T-helper 22 cell (primary cell): Measurements from ENCODE around the gene NRAP.

ENCODE experiments used
- DNase-seq: peaks from one replicate; pipeline ENCODE4 v3.0.0-alpha.2; 2020; ENCODE audit warnings: low read depth

The NRAP gene

DNA sequence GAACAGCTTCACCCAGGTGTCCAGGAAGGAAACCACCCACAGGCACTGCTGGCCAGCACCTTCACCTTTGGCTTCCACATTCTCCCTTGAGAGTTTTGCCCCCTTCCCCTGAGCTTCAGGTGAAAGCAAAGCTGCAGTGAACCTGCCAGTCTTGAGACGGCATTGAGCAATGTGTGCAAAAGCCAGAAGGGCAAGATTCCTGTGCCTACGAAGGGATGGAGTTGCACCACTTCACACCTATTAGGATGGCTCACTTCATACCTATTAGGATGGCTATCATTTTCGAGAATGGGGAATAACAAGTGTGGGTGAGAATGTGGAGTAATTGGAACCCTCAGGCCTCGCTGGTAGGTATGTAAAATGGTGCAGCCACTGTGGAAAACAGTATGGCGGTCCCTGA lies 103.8 kb downstream of the NRAP start:
- no peak for DNase-seq

DNA sequence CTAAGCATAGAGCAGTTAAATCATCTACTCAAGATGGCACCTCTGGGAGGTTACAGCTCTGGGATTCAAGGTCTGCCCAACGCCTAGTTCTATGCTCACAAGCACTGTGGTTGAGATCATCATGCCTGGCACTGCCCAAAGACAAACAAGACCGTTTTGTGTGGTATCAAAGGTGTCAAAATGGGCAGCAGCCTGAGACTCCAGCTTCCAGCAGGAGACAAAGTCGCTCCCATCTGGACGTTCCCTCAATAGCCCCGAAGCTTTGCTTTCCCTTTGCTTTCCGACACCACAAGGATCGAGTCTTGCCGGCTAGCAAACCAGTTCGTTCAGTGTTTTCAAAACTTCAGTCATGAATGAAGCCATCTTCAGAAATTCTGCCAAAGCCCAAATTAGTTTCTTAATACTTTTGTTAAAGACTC lies 105.9 kb downstream of the NRAP start:
- DNase-seq: no peak

DNA sequence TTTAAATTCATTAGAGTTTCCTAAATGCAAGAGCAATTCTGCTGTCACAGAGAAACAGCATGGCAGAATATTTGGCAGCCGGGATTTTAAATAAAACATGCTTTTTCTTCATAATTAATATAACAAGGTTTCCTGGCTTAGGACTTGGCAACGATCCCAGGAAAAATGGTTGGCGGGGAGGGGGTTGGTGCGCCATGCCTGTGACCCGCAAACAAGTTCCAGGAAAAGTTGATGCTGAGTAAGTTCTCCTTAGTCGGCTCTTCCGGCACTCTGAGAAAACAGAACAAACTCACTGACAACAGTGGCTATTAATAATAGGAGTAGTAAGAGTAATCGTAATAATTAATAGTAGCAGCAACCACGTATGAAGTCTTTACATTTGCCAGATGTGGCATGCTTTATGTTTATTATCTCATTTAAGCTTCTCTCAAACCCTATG lies 106.4 kb downstream of the NRAP start:
- no peak for DNase-seq

DNA sequence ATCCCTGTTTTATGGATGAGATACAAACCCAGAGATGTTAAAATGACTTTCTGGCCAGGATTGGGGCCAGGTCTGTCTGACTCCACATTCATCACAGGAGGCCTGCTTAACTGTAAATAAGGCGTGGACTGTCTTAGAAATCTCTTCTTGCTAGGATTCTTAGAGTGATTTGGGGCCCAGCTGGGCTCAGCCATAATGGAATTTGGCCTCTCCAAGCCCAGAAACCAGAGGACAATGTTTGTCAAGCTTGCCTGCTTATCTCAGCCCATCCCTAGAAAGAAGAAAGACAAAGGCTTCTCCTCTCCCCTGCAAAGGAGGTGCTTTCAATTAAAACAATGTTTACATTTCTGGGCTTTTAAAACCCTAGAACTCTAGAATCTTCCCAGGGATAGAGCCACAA lies 108.1 kb downstream of the NRAP start:
- no peak for DNase-seq

DNA sequence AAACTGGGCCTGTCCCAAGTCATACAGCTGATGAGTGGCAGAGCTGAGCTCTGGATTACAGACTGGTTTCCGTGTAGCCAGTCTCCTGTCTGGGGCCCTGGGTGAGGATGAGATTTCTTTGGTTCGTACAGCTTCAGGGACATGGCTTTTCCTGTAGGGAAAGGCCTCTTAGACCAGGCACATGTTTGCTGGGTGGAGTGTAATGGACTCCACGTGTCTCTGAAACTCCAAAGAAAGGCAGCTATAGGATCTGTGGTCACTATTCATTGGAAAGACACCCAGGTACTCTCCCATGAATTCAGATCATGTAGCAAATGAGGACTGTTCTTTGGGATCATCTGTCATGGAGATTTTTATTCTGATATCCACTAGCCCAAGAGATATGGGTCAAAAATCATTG lies 108.6 kb downstream of the NRAP start:
- no peak for DNase-seq

DNA sequence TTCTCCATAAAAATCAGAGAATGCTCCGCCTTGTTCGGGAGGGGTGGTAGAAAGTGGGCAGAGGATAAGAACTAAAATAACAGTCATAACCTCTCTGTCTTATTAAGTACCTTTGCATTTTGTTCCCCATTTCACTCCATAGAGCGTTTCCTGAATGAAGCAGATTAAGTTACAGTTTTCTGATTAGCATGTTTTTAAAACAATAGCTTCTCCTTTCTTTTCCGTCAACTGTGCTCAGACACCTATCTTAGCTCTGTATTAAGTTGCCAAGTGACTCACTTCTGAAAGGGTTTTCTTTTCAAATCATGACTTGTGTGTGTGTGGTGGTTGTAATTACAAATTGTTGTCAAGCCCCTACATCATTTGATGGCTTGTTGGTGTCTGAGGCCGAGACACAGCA lies 109.6 kb downstream of the NRAP start:
- no peak for DNase-seq

DNA sequence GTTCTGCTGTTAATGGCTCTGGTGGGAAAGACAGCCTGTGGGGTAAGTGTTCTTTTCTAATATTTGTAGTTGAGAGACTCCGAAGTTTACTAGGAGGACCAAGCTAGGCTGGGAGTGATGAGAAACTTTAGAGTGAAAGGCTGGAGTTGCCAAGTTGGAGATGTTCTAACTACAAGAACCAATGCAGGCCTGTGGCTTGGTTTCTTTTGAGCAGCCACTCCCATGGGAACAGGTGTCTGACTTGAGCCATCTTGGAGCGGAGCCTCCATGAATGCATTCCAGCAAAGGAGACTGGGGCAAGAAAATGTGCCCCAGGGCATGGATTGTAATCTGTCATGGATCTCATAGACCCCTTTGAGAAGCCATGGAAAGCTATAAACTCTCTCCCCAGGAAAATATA lies 110.7 kb downstream of the NRAP start:
- no peak for DNase-seq

DNA sequence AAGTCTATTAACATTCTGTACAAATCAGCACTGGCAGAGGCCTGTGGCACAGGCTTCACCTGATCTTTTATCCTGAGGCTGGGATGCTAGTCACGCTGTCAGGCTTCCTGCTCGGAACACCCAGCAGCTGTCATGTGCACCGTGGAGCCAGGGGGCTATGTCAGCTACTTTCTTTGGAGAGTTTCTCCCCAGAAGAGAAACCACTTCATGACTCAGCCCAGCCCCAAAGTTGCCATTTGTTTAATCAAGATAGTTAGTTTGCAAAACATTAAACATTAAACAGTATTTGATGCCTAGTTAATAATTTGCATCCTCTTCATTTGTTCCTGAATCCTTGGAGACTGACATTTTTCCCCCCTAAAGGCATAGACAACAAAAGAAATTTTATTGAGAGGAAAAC lies 111.1 kb downstream of the NRAP start, which contains the start of gene HABP2:
HABP2 (plus strand) TSS at position 353 of the 400 bp plus-strand sequence. CDS start 69 bp downstream, outside the sequence.
- no peak for DNase-seq

DNA sequence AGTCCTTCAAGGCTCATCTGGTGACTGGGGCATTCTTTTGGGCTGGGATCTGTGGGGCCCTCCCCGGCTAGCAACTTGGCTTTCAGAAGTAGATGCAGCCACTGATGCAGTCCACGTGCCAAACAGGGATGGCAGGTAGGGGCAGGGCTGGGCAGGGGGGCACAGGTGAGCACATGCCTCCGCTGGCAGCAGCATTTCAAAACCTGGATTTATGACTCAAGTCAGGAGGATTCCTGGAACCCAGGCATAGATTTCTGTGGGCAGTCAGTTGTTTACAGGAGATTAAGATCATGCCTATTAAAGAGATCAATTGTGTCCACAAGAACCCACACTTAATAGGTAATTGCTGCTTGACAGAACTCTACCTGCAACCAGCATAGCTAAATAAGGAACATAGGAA lies 111.8 kb downstream of the NRAP start:
- DNase-seq: no peak

DNA sequence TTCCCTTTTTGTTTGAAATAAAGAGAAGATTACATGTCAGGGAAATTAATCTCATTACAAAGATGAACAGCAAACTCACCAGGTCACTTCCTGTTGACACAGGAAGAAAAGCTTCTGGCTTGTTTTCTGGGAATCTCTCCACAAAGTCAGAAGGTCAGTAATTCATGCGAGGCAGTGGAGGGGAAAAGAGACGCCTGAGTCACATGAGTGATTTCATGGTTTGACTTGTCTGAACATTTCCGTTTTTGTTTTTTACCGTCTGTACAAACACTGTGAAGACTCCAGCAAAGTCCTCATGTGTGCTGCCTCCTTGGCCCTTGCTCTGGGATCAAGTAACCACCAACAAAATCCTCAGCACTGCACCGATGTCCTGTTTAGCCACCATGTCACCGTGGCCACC lies 113.5 kb downstream of the NRAP start:
- DNase-seq: no peak

DNA sequence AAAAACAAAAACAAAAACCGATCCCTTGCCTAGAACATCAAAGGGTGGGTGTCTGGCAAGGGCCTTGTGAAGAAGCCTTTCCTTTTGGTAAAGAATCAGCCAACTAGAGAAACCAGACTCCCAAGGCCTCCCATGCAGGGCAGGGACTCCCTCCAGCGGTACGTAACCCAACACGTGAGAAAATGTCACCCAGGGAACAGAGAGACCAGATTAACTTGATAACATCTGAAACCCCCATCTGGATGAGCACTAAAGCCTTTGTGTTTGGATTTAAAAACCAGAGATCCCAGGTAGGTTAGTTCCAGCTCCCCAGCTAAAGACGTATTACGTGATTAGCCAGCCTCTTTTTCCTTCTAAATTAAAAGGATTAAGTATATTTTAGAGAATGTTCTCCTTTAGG lies 114.0 kb downstream of the NRAP start:
- no peak for DNase-seq

DNA sequence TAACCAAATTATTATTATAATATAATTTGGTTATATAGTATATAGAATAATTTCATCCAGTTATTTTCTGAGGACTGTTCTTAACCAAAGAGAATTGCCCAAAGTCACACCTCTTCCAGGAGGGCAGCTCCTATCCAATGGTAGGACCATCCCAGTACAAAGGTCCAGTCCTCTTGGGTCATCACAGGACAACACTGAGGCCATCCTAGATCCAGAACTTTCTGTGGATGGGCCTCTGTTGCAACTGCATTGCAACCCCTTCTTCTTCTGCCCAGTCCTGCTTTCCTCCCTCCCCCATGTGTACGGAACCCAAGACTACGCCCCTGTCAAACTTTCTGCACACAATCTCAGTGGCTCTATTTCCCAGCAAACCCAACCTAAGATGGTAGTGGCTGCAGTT lies 116.4 kb downstream of the NRAP start:
- no peak for DNase-seq

DNA sequence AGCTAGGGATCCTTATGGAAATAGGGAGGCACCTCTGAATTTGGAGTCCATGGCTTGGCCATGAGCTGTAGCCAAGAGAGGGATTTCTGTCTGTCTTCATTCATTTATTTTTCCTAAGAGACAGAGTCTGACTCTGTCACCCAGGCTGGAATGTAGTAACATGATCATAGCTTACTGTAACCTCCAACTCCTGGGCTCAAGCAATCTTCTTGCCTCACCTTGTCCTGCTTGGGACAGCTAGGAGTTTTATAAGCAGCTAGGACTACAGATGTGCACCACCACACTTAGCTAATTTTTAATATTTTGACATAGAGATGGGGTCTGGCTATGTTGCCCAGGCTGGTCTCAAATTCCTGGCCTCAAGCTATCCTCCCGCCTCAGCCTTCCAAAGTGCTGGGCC lies 119.4 kb downstream of the NRAP start:
- DNase-seq: no peak

DNA sequence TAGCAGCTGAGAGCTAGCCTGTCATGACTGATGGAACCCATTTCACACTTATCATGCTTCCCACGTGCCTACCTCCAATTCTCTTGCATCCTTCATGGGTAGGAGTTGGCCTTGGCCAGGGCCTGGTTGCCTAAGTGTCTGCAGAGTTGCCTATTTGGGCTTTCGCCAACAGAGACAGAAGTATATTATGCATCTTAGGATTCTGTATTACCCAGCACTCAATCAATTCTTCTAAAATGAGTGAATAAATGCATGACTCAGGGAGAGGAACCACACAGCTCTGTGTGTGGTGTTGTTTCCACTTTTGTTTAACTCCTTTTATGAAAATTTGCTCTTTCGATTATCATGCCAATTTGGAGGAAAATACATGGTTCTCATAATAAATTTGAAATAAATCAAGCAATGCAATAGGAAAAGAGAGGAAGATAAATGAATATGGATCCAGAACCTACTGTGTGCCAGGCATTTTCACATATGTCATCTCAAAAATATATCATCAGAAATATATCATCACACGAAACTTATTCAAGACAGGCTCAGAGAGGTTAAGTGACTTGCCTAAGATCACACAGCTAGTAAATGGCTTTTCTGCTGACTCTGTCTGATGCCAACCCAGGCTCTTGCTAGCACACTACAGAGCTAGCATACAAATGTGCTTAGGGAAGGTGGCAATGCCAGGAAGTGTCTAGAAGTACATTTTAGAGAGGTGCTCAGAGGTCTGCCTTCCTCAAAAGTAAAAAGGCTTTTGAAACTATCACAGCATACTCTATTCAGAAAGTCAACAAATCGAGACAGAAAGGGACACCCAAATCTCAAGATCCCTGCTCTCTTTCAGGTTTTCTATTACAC lies 120.5 kb downstream of the NRAP start:
- DNase-seq: no peak

DNA sequence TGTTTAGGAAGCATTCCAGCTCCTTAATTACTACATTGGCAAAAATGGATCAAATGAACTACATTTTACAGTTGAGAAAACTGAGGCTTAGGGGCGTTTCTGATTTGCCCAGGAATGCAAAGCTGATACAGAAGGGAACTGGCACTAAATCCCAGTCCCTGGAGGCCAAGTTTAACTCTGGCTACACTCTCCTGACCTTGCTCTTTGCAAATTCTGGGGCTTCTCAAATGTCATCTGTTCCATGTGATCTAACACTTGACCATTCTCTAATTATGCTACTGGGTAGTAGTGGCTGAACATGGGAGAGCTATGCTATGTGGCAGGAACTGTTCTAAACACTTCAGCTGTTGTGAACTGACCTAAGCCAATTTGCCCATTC lies 122.3 kb downstream of the NRAP start:
- no peak for DNase-seq

DNA sequence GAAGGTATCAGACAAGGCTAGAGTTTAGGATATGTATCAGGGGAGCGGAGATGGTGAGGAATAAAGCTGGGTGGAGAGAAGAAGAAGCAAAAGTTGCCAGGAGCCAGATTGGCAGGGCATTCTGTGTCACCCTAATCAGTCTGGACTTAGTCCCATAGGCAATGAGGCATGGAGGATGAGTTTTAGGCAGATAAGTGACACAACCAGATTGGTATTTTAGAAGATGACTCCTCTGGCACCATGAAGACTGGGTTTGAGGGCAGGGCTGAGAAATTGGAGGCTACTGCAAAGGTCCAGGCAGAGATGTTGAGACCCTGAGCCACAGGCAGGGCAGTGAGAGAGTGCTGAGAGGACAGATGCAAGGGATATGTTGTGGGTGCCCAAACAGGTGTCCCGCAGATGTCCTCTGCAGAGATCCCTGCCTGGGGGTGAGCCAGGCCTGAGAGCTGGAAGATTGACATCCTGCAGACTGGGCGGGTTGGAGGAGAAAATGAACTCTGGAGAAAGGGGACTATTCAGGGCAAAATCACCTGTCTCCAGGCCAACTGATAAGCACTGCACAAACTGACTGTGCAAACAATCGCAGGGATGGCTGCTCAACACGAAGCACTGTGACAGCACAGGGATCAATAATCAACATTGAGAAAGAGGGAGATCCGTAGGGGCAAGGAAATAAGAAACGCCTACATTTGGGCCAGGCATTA lies 122.8 kb downstream of the NRAP start:
- DNase-seq: no peak

DNA sequence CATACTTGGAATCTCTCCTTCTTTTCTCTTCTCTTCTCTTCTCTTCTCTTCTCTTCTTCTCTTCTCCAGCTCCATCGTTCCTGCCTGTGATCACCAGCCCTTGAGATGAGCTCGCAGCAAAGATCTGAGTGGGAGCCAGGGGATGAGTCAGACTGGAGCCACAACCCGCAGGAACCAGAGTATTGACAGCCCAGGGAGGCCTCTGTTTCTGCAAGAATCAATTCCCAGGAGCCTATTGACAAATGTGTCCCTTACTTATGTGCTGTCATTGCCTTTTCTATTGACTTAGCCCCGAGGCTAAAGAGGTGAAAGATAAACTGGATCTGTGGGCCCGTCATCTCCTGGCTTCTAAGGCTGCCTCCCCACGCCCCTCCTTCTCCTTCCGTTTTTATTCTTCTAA lies 124.1 kb downstream of the NRAP start:
- no peak for DNase-seq
